ENCODE results near the gene RASIP1.
A peak's percentile ranks its signal among the peaks of the same experiment; 100 is the strongest.
"Not testable (repeated sequence)": the region's sequence is repeated elsewhere in the genome, so short reads cannot be mapped to it uniquely, and the experiment has no call there.

Gene RASIP1

GRCh38 chr19:48686088-48686487 lies 54.3 kb downstream of the RASIP1 start:
- no peak for DNase-seq
- intact Hi-C loops (cut with DNase I) = no loop called here

- DNase-seq = no peak
- intact Hi-C loops (cut with DNase I) = no loop called here
These were observed 54.8 kb downstream of the RASIP1 start for GRCh38 chr19:48685583-48685982.

- intact Hi-C loops (cut with DNase I) = no loop called here
- DNase-seq = peak; percentile 49 to 87 (median 74)
These were observed 57.1 kb downstream of the RASIP1 start for GRCh38 chr19:48683349-48683748.

GRCh38 chr19:48681127-48681470 lies 59.3 kb downstream of the RASIP1 start:
- intact Hi-C loops (cut with DNase I) = no loop called here
- peak; percentile 24 to 88 (median 68) for DNase-seq

- intact Hi-C loops (cut with DNase I) = no loop called here
These were observed 59.8 kb downstream of the RASIP1 start for GRCh38 chr19:48680436-48681126.

GRCh38 chr19:48680006-48680405 lies 60.4 kb downstream of the RASIP1 start:
- intact Hi-C loops (cut with DNase I) = not testable (repeated sequence)

More at GRCh38 chr19:48680436-48681126, 59.8 kb downstream of the RASIP1 start:
- no peak for DNase-seq

GRCh38 chr19:48678201-48678600 lies 62.2 kb downstream of the RASIP1 start:
- intact Hi-C loops (cut with DNase I) = no loop called here
- no peak for DNase-seq

More at GRCh38 chr19:48680006-48680405, 60.4 kb downstream of the RASIP1 start:
- DNase-seq = not testable (repeated sequence)

- intact Hi-C loops (cut with DNase I) = no loop called here
- DNase-seq = no peak
These were observed 63.5 kb downstream of the RASIP1 start for GRCh38 chr19:48676887-48677286.

GRCh38 chr19:48676487-48676886 lies 63.9 kb downstream of the RASIP1 start:
- intact Hi-C loops (cut with DNase I) = no loop called here

GRCh38 chr19:48674921-48675824 lies 65.2 kb downstream of the RASIP1 start:
- DNase-seq = peak; percentile 74 to 95 (median 88)
- intact Hi-C loops (cut with DNase I) = no loop called here

More at GRCh38 chr19:48676487-48676886, 63.9 kb downstream of the RASIP1 start:
- DNase-seq = no peak

- intact Hi-C loops (cut with DNase I) = no loop called here
- DNase-seq = no peak
These were observed 66.1 kb downstream of the RASIP1 start for GRCh38 chr19:48674216-48674809.

- DNase-seq = no peak
- intact Hi-C loops (cut with DNase I) = no loop called here
These were observed 66.8 kb downstream of the RASIP1 start for GRCh38 chr19:48673436-48674100.

- intact Hi-C loops (cut with DNase I) = no loop called here
- DNase-seq = no peak
These were observed 67.4 kb downstream of the RASIP1 start, which contains the start of gene NTN5 for GRCh38 chr19:48672994-48673393. Gene NTN5 (minus strand): TSS chr19:48673017. CDS start chr19:48670986, 2,031 bp downstream.

- intact Hi-C loops (cut with DNase I) = no loop called here
- no peak for DNase-seq
These were observed 68.9 kb downstream of the RASIP1 start for GRCh38 chr19:48671446-48671995.

- intact Hi-C loops (cut with DNase I) = no loop called here
- no peak for DNase-seq
These were observed 69.5 kb downstream of the RASIP1 start for GRCh38 chr19:48670699-48671445.
